Inferior parietal cortex (tissue), 1 donor: Measurements from ENCODE around the gene PKLR.
A peak's percentile ranks its signal among the peaks of the same experiment; 100 is the strongest.
"Not testable (repeated sequence)": the region's sequence is repeated elsewhere in the genome, so short reads cannot be mapped to it uniquely, and the experiment has no call there.

Experiments used
- DNase-seq: peaks from one replicate; pipeline ENCODE4 v3.0.0-alpha.2; 2016; ENCODE audit errors: extremely low spot score

PKLR gene

GRCh38 chr1:155301342-155301841 lies at the start of gene PKLR:
TSS of gene PKLR (minus strand) at chr1:155301438. CDS start at chr1:155301395, 43 bp downstream.
- no peak for DNase-seq

GRCh38 chr1:155342842-155343241 lies 41.6 kb upstream of the PKLR start:
- DNase-seq, result no peak

DNA sequence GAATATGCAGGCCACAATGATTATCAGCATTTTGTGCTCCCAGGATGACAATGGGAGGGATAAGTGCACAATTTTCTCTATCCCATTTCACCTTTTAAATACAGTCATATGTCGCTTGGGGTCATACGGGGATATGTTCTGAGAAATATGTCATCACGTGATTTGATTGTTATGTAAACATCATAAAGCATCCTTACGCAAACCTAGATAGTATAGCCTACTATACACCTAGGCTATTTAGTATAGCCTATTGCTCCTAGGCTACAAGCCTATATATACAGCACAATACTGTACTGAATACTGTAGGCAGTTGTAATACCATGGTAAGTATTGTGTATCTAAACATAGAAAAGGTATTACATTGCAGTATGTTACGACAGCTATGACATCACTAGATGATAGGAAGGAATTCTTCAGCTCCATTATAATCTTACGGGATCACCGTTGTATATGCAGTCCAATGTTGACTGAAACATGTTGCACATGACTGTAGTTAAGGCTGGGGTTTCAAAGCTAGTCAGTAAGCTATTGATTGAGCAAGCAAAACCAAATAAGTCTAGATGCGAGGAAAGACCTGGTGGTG lies 38.4 kb upstream of the PKLR start:
- DNase-seq, result no peak

GRCh38 chr1:155334962-155335361 lies 33.7 kb upstream of the PKLR start:
- DNase-seq, result no peak

- no peak for DNase-seq
Observed at GRCh38 chr1:155329980-155330598, 28.9 kb upstream of the PKLR start.

- not testable (repeated sequence) for DNase-seq
Observed at GRCh38 chr1:155328856-155329255, 27.6 kb upstream of the PKLR start.

DNA sequence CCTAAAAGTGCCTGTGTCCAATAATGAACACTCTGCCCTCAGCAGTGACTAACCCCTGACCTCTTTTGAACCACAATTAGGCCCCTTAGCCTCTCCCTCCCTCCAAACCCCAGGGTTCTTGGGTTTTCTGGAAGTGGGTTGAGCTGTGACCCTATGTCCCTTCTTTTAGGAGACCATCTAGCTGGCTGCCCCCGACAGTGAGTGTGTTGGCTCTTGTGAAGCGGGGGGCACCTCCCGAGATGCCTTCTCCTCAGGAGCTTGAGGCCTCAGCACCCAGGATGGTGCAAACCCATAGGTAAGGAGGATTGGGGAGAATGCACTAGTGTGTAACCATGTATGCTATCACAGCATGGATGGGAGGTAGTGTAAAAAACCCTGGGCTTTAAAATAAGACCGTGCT lies 26.7 kb upstream of the PKLR start:
- no peak for DNase-seq

DNA sequence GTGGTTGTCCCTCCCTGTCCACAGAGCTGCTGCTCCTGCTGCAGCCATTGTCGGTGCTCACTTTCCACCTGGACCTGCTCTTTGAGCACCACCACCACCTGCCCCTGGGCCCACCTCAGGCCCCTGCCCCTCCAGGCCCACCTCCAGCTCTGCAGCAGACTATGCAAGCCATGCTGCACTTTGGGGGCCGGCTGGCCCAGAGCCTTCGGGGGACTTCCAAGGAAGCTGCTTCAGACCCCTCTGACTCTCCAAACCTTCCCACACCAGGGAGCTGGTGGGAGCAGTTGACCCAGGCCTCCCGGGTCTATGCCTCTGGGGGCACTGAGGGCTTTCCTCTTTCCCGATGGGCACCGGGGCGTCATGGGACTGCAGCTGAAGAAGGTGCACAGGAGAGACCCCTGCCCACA lies 25.4 kb upstream of the PKLR start:
- DNase-seq, result no peak

GRCh38 chr1:155326020-155326526 lies 24.8 kb upstream of the PKLR start:
- no peak for DNase-seq

- no peak for DNase-seq
Observed at GRCh38 chr1:155325603-155325893, 24.3 kb upstream of the PKLR start.

GRCh38 chr1:155324717-155325602 lies 23.7 kb upstream of the PKLR start:
- DNase-seq, result no peak

GRCh38 chr1:155324037-155324716 lies 22.9 kb upstream of the PKLR start:
- DNase-seq, result peak; percentile 96

DNA sequence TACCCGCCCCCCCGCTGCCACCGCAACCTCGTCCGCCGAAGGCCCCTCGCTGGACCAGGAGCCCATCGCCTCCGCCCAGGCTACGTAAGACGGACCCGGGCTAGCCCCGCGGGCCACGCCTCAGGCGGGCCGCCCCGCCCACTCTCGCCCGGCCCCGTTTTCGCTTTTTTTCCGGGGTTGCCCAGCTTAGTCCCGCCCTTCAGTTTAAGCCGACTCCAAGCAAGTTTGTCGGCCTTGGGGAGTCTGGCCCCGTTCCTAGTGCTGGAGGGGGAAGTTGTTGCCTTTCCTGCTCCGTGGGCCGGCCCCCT lies 22.4 kb upstream of the PKLR start:
- DNase-seq, result peak; percentile 52

DNA sequence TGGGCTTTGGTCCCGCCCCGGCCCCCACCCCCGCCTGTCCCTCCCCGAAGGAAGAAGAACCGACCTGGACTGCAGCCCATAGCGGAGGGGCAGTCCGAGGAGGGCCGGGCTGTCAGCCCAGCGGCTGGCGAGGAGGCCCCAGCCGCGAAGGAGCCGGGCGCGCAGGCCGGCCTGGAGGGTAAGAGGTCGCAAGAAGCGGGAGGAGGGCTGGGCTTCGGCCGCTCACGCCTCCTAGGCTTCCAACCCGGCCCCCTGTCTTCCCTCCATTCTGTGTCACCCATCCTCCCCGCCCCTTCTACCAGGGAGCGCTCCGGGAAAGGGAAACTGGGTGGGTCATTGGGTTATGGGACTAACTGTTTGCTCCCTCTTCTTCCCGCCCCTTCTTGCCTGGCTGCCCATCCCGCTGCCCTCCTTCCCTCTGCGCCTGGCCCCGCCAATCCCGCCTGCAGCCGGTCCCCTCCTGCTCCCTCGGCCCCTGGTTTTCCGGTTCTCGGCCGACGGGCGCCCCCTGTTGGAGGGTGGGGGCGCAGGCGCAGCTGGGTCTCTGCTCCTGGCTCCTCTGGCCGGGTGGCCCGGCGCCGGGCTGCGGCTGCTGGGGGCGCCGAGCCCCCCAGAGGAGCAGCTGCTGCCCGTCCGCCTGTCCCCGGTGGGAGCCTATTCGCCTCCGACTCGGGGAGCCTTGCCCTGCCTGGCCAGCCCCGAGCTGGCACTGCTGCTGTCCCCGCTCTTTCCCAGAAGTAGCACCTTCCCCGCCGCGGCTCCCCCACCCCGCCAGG lies 21.9 kb upstream of the PKLR start:
- DNase-seq, result peak; percentile 87

DNA sequence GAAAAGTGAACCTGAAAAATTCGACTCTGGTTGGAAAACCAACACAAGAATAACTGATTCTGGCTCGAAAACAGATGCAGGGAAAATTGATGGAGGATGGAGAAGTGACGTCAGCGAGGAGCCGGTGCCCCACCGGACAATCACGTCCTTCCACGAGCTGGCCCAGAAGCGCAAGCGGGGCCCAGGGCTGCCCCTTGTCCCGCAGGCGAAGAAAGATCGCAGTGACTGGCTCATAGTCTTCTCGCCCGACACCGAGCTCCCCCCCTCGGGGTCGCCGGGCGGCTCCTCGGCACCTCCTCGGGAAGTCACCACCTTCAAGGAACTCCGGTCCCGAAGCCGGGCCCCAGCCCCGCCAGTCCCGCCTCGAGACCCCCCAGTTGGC lies 21.3 kb upstream of the PKLR start:
- no peak for DNase-seq

- no peak for DNase-seq
Observed at GRCh38 chr1:155321639-155322503, 20.6 kb upstream of the PKLR start.

DNA sequence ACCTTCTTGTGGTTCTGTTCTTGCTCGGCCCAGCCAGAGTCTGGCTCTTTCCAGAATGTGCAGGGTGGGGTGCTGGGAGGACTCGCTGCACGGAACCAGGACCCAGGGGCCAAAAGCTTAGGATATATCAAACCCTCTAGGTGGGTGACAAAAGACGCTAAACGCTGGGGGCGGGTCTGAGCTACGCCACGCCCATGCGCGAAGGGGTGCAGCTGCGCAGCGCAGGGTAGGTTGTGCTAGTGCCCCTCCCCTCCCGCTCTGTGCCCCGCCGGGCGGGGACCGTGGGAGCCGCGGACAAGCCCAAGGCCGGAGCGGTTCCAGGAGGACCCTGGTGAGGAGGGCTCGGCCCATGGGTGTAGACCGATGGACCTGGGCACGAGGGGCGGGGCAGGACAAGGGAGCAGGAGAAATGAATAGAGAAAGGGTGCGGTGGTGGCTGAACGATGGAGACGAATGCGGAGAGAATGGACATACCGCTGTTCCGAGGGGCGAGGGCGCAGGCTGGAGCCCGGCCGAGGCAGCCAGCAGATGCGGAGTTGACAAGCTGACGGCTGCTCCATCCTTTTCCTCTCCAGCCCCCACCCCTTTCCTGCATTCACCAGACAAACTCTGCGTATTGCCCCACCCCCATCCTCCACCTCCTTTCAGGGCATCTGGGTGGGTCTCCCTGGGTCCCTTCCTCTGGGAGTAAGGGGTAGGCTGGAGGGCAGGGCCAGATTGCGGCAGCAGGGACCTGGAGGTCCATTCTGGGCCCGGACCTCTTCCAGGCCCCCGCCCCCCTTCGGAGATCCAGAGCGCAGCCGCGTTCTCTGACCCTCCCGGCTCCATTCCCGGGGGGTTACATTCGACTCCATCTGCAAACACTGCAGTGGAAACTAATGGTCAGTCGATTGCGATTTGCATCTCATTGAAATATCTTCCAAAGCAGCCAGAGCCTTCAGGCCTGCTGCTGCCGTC lies 19.7 kb upstream of the PKLR start, which contains the start of gene RUSC1:
Gene RUSC1, plus strand, starts transcription at position 234 of the 957 bp plus-strand sequence. CDS start 880 bp downstream, outside the sequence.
- peak; percentile 82 for DNase-seq

DNA sequence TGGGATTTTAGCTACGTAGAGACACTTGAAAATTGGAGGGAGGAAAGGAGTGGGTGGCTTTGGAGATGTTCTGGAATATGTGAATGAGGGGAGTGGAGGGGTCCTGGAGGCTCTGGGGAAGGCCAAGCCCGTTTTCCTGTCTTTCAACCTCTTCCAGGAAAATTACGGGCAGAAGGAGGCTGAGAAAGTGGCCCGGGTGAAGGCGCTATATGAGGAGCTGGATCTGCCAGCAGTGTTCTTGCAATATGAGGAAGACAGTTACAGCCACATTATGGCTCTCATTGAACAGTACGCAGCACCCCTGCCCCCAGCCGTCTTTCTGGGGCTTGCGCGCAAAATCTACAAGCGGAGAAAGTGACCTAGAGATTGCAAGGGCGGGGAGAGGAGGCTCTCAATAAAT lies 19.0 kb upstream of the PKLR start:
- no peak for DNase-seq

DNA sequence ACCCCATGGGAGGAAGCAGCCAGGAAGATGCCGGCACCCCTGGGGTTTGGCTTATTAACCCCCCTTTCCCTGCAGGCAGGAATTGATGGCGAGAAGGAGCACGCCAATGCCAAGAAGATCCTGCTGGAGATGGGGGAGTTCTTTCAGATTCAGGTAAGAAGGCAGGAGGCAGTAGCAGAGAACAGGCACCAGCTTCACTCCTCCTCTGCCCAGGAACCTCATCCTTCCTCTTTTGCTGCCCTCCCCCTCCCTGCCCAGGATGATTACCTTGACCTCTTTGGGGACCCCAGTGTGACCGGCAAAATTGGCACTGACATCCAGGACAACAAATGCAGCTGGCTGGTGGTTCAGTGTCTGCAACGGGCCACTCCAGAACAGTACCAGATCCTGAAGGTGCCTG lies 18.3 kb upstream of the PKLR start:
- DNase-seq, result no peak
